HL-60/S4 treated with phorbol 12-myristate 13-acetate at 8.2 ng/mL for 4 days and 3 days (cell line): ENCODE data around the gene RERE.

Experiments used
- in situ Hi-C: fragments of 300-500 bp; cut with MboI; formaldehyde crosslinking; loops from 2 replicates; pipeline ENCODE4 v1.15.0; 2022; ENCODE audit warnings: low sequenced_read_pairs

RERE gene

GRCh38 chr1:8722366-8722765 lies 95.1 kb downstream of the RERE start:
- in situ Hi-C loops: loop anchor here (10.0 kb wide), 1 partner anchor 158 kb away; no protein-coding TSS in a partner anchor

- in situ Hi-C loops: loop anchor here (10.0 kb wide), 1 partner anchor 157 kb away; no protein-coding TSS in a partner anchor
Observed at GRCh38 chr1:8721679-8722324, 95.6 kb downstream of the RERE start.

- in situ Hi-C loops: loop anchor here (10.0 kb wide), 1 partner anchor 156 kb away; no protein-coding TSS in a partner anchor
Observed at GRCh38 chr1:8720347-8720746, 97.1 kb downstream of the RERE start.

GRCh38 chr1:8718850-8719361 lies 98.5 kb downstream of the RERE start:
- in situ Hi-C loops: no loop called here

GRCh38 chr1:8717148-8717547 lies 100.3 kb downstream of the RERE start:
- in situ Hi-C loops: no loop called here

GRCh38 chr1:8716238-8716637 lies 101.2 kb downstream of the RERE start:
- in situ Hi-C loops: no loop called here

- in situ Hi-C loops: no loop called here
Observed at GRCh38 chr1:8714173-8714572, 103.3 kb downstream of the RERE start.

- in situ Hi-C loops: no loop called here
Observed at GRCh38 chr1:8712413-8713231, 104.8 kb downstream of the RERE start.

- in situ Hi-C loops: no loop called here
Observed at GRCh38 chr1:8711873-8712412, 105.5 kb downstream of the RERE start.

GRCh38 chr1:8711151-8711550 lies 106.3 kb downstream of the RERE start:
- in situ Hi-C loops: no loop called here

- in situ Hi-C loops: no loop called here
Observed at GRCh38 chr1:8708259-8708658, 109.2 kb downstream of the RERE start.

GRCh38 chr1:8706995-8707396 lies 110.4 kb downstream of the RERE start:
- in situ Hi-C loops: no loop called here

- in situ Hi-C loops: no loop called here
Observed at GRCh38 chr1:8706291-8706690, 111.1 kb downstream of the RERE start.

- in situ Hi-C loops: no loop called here
Observed at GRCh38 chr1:8704866-8705506, 112.5 kb downstream of the RERE start.

- in situ Hi-C loops: no loop called here
Observed at GRCh38 chr1:8702850-8703810, 114.3 kb downstream of the RERE start.

- in situ Hi-C loops: no loop called here
Observed at GRCh38 chr1:8702472-8702849, 115.0 kb downstream of the RERE start.

- in situ Hi-C loops: no loop called here
Observed at GRCh38 chr1:8701794-8702471, 115.5 kb downstream of the RERE start.

GRCh38 chr1:8699679-8700078 lies 117.8 kb downstream of the RERE start:
- in situ Hi-C loops: no loop called here

GRCh38 chr1:8698937-8699447 lies 118.4 kb downstream of the RERE start:
- in situ Hi-C loops: no loop called here
